Endometrium (tissue), 2 donors: ENCODE data around the gene SNX13.

Experiments
- FAIRE-seq: peaks from 2 replicates; lab custom pipeline; 2012; peaks lifted over from hg19 to GRCh38; lab: Jason Lieb, UNC
- donor health status: control.
- donor health status: control.

Gene SNX13

DNA sequence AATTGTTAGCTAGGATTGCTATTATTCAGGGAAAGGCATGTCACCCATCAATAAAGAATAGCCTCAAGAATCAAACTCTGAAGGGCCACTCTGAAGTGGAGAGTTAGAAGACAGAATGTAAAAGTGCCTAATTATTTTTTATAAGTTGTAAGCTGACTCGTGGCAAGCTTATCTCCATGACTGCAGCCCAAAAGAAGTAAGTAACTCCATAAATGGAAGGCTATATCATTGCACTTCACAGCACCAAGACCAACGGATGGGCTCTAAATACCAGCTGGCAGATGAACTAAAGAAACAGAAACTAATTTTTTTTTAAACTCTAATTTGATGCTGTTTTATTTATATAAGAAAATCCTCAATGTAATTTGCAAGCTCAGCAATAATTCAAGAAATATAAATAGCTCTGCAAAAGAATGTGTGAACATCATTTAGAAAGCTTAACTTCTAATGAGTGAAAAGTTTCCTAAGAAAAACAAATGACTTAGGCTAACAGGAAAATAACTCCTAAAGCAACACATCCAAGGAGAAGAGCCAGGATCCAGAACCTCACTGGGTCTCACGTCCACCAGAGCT is 165.5 kb downstream of the SNX13 start:
- FAIRE-seq = no peak

DNA sequence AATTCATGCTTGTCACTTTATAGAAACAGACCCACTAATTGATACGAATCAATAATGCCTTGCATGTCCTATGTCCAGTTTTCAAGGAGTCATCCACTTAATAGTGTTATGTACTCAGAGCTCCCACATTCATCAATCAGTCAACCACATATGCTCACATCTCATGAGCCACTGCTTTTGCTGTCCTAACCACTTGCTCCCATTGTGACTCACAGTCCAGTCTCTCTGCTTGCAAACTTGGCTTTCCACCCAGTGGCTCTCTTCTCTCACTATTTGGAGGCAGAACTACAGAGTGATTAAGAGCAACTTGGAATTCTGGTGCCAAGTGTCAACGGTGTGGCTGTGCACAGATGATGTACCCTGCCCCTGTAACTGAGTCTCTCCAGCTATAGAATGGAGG is 166.0 kb downstream of the SNX13 start:
- FAIRE-seq = no peak

DNA sequence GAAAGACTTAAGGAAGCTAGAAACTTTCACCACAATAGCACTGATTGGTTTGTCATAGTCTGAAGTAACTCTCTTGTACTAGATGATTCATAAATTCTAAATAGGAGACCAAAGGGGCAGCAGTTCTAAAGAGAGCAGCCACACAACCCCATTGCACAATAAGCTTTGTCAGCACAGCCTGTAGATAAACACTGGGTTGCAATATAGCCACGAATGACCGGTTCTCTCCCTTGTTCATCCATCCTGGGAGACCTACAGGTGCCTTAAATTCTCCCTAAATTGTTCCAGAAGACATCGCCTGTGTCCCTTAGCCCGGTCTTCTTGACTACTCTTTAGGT is 167.0 kb downstream of the SNX13 start:
- FAIRE-seq = no peak

DNA sequence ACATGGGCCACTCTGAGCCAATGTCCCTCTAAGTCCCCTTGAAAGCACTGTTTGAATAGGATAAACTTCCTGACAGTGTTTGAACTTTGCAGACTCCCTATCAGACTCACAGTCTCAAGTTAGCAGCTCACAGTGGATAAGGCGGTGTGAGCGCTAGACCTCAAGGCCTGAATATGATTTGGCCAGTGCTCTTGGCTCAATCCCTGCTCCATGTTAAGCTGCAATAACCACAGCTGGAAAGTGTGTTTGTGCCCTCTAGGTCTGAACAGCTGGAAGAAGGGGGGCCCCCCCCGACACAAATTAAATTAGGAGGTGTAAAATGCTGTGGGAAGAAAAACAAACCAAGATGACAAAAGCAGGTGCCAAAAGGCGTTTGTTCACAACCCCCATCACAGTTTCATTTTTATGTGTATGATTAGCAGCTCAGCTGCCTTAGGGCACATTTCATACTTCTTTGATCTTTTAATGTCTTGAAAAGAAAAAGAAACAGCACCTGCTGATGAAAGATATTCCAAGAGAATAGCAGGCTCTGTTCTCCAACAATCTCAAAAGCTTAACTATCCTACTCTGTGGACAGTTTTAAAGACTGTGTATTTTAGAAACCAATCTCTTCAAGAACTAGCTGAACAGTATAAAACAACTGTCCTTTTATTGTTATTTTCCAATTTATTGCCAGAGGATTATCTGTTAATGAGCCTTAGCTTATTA is 167.6 kb downstream of the SNX13 start:
- no peak for FAIRE-seq

DNA sequence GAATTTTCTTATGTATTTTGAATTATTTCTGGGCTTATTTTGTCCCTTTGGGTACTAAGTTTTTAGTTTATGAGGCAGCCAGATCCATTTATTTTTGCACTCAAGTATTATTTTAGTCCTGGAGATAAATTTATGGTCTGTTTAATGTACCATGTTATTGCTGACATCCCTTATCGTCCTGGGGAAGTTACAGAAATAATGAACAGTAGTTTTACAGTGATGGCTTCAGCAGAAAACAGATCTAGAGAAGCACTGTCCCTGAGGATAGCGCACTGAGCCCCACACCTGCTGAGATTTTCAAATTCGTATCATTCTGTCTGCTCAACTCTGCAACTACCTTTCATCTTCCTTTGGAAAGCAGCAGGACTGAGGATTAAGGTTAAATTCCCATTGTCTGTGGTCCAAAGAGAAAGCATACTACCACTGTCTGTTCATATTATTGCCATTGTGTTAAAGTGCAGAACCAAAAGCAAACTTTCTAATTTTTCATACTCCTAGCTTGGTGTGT is 168.3 kb downstream of the SNX13 start:
- FAIRE-seq = no peak

DNA sequence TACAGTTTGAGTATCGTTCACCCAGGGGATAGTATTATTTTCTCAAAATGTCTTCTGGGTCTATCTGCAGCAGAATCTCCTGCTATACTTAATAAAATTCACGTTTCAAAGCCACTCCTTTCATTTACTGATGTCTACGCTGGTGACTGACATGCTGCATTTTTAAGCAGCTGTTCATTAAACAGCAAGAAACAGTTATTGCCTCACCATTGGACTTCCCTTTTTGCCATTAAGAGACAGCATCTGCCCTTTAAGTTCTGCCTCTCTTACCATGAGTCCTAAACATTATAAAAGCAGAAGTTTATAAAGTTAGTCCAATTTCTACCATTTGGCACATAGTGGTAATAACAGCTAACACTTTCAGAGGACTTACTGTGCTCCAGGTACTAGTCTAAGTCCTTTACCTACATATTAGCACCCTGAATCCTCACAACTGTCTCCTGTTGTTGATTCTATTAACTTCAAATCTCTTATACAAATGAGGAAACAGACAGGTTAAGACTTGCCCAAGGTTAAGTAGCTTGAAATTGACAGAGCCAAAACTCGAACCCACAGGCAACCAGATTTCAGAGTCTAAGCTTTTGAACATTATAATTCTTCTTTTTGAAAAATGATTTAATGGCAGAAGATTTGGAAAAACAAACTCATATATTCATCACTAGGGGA is 169.5 kb downstream of the SNX13 start:
- no peak for FAIRE-seq

DNA sequence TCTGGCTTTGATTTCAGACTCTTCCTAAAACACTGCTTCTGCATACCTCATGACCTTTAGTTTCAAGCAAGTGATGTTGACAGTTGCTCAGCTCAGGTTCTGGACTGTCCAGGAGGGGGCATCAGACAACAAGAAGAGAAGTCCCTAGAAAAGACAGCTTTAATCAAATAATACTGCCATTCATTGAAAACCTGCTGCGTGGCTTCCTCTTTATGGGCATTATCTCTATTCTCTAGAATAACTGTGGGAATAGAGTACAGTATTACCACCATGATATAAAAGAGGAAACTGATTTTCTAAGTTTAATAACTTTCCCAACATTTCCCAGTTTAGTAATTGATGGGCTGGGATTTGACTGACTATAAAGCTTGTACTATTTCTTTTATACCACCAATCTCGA is 170.4 kb downstream of the SNX13 start:
- no peak for FAIRE-seq

DNA sequence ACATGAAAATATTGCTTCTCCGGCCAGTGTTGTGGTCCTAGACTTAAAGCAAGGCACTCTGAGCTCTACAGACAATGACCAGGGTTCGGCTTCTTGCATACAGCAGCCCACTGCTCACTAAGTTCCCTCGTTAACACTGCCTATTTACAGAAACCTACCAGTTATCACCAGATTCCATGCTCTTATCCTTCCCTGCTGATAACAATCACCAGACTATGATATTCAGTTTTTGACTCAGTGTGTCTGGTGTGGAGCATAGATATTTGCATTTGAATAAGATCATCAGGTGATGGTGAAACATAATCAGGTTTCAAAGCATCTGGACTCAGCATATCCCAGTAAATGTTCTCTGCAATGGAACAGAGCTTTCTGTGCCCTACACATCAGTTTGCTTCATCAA is 182.3 kb downstream of the SNX13 start:
- no peak for FAIRE-seq

DNA sequence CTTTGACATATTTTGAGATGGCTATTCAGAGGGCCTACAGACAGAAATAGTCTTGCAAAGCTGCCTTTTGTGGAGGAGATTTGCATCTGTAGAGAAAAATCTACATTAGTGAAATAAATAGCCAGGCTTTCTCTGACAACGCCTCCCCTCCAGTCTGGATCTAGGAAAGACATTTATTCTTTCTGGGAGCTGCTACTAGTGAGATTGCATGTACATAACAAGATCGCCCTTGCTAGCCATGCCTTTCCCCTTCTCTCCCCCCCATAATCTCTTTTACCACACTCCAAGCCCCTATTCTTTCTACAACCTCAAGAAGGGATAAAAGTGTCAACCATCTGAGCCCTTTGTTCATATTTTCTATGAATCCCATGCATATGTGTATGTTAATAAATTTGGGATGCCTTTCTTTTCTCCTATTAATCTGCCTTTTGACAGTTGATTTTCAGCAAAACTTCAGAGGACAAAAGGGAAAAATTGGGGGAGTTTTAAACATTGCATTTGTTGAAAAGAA is 194.2 kb downstream of the SNX13 start:
- no peak for FAIRE-seq

DNA sequence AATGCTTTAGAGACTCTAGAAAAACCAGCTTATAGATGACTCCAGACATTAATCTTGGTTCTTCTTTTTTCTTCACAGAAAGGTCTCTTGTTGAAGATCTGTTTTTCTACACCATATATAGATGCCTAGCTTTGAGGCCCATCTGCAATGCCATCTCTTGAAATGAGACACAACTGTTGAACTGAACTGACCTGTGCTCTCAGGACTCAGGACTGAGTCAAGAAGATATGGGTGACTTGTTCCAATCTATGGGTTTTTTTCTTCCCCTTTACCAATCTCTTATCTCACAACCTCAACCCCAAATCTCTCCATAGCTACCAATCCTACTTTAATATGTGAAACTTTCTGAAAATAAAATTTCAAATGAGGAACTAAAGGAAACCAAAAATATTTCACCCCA is 194.7 kb downstream of the SNX13 start:
- FAIRE-seq = no peak

DNA sequence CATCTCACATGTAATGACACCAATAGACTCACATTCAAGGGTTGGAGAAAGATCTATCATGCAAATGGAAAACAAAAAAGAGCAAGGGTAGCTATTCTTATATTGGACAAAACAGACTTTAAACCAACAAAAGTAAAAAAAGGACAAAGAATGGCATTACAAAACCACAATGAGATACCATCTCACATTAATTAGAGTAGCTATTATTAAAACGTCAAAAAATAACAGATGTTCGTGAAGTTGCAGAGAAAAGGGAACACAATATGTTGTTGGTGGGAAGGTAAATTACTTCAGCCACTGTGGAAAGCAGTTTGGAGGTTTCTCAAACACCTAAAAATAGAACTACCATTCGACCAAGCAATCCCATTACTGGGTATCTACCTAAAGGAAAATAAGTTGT is 197.0 kb downstream of the SNX13 start:
- FAIRE-seq = no peak

DNA sequence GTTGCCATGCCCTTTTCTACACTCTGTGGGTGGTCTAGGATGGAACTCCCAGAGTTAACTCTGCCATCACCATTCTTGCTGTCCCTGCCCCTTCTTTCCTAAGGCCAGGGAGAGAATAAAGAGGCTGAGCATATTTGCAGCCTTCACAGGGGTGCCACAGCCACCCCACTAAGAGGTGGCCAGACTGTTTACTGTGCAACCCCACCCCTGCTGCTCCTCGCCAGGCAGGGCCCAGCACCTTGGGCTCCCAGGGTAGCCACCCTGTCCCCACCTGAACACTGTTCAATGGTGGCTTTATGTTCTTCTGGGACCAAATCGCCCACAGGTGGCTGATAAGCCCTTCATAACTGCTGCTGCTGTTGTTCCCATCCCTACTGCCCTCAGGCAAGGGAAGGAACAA is 198.9 kb downstream of the SNX13 start:
- FAIRE-seq = no peak
